G401 (cell line): ENCODE data around the gene KCNAB1. TPM values are rescaled to one million over a fixed set of nuclear protein-coding genes. Genes with fewer than 3 reads are reported as not detected.

ENCODE experiments used
- DNase-seq: peaks from one replicate; pipeline ENCODE4 v3.0.0-alpha.2; 2015; ENCODE audit warnings: low spot score
- in situ Hi-C: cut with HindIII; loops from 2 replicates; pipeline ENCODE4 v1.10.0; 2016; ENCODE audit warnings: low sequenced_read_pairs, mixed read lengths
- total RNA-seq: library from RNA; depleted of rRNA; stranded (reverse); fragments of >200 nt; shearing (Covaris generic); gene quantifications from 2 replicates; pipeline ENCODE4 v1.2.3, GENCODE V29; 2014

KCNAB1 gene
- total RNA-seq, 1 experiment from 2014 or later = 12.6 TPM

DNA sequence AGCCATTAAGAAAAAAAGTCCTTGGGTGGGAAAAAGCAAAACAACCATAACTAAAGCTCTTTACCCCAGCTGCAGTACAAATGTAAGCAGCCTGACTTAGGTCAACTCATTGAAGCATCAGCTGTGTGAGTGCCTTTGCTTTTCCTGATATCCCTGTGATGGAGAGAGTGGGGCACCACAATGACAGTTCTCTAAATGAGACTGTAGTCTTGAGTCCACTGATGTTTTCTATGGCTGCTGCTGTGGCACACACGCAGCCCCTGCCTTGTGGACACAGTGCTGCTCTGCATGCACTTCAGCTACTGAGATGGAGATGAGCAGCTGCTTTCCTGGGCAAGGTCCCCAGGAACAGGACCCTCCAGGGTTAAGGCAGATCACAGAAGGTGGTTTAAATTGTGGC, 173.2 kb downstream of the KCNAB1 start:
- peak; percentile 60 for DNase-seq
- in situ Hi-C loops = no loop called here

DNA sequence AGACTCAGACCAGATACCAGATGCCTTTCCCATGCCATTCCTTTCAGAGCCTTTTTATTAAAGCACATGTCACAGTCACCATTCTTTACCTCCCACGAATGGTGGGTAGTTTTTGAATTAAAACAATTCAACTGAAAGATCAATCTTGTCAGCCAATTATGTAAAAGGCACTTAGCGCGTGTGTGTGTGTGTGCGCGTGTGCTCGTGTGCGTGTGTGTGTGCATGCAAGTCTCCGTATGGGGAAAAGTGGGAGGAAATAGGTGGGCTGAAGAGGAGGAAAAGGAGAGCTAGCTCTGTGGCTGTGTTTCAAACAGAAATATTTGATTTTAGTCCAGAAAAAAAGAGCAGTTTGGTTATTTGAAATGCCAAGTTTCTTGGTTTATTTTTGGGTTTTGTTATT, 177.2 kb downstream of the KCNAB1 start:
- no peak for DNase-seq
- in situ Hi-C loops = no loop called here

DNA sequence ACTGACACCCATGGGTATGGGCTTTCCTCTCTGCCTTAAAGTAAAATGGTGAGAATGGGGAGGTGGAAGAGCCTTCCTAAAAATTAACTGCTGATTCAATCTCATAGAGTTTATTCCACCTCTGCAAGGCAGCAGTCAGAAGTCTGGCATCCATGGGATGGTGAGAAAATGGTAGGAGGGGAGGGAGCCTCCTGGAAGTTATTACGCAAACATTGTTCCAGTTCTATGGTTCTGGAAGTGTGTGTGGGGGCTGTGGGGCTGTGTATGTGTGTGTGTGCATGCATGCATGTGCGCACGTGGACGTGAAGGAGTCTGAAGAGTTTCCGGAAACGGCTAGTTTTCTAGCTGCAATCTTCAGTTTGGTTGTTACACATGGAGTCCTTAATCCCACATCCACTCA, 177.6 kb downstream of the KCNAB1 start:
- no peak for DNase-seq

DNA sequence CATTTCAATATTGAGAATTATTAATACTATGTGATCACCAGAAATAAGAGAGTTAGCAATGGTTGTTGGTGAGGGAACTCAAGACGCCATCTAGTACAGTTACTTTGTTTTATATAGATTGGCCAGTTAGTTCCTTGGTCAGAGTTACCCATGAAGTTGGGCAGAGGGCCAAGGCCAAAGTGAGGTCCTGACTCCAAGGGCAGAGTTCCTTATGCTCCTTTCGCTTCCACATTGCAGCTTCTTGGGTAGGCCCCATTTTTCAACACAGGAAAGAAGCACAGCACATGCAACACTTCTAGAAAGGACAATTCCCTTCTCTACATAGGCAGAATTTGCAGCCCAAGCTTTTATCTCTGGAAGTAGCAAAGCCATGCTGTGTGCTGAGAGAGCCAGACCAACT, 178.6 kb downstream of the KCNAB1 start:
- in situ Hi-C loops = no loop called here
- no peak for DNase-seq

More for the DNA sequence above, 177.6 kb downstream of the KCNAB1 start:
- in situ Hi-C loops = no loop called here

DNA sequence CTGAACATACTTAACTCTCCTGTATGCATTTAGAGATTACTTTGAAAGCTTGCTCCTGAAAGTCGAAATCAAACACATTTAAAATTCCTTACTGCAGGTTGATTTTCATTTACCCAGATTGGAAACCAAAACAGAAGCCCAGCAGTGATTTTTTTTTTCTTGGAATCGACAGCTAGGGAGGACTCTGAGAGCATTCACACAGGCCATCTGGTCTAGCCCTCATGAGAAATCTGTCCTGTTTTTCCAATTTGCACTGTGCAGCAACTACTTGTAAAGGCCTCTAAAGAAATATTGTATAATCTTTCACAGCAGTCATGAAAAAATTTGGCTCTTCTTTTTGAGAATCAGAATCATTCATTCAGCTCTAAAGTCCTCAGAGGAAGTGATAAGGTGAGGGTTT, 179.2 kb downstream of the KCNAB1 start:
- peak; percentile 92 for DNase-seq
- in situ Hi-C loops = no loop called here

DNA sequence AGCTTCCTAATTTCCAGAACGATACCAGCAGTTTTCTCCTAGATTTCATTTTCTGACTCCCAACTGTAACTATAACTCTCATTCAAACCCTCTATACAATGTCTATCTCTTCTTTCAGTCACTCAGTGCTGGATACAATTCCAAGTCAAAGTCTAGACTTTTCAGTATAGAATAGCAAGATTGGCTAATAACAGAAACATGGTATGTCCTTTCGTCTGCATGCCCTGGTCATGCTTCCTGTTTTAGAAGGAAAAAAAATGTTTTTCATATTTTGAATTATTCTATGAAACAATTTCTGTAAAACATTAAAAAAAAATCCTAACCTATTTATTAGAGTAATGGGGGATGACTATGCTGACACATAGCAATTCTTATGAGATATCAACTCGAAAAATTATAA, 180.0 kb downstream of the KCNAB1 start:
- DNase-seq = no peak
- in situ Hi-C loops = no loop called here

DNA sequence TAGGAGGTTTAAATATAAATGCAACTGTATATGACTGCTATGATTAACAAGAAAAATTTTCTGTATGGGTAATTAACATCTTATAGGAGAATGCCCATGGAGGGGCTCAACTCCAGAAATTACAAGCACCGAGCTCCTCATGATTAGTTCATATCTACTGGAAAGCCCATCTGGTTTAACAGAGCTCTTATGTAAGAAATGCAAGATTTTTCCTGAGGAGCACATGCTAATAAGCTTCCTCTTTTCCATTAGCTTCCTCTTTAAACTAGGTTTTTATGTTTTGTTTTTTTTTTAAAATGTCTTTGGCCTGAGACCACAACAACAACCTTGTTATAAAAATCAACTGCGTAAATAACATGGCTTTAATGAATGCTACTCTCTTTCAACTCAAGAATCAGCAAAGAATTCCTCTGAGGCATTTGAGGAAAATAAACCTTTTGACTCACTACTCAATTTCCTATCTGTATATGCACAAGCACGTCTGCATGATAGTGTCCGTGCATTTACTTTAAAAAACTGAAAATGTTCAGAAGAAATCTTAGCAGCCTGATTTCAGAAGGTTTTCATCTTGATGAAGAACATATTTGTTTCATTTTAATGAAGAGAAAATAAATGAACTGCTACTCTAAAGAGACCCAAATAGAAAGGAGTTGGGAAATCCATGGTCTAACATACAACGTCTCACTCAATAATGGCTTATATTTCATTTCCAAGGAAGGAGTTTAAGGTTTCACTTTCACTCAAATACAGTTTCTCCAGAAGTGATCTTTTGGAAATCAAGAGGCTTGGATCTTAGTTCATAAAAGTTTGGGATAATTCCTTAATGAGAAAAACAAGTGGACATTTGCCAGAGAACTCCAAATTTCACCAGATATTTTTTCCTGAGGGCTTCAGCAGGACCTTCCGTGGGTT, 180.8 kb downstream of the KCNAB1 start:
- in situ Hi-C loops = no loop called here
- DNase-seq = no peak

DNA sequence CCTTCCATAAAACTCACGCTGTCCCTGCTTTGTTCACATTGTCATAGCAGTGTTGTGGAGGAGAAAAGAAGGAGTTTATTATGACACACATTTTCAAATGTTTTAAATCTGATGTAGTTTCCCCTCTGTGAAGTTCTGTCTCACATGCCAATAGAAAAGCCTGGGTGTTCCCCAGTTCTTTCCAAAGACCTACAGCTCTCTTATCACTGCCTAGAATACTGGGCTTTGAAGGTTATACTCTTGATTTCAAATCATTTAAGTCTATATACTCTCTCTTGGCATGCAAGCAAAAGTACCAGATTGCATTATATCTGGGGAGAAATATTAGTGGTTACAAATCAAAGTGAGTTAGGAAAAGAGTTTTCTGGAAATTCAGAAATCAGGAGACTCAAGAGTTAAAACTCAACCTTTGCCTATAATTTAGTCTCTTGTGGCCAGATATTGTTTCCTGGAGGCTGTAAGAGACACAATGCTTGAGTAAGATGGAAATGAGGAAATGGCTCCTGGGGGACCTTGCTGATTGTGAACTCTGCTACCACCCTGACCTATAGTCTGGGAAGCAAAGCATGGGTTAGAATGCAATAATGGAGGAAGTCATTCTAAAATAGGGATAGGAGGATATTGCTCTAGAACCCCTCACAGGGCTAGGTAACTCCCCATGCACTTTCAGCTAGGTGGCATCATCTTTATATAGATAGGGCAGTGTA, 182.8 kb downstream of the KCNAB1 start:
- in situ Hi-C loops = no loop called here
- DNase-seq = no peak

DNA sequence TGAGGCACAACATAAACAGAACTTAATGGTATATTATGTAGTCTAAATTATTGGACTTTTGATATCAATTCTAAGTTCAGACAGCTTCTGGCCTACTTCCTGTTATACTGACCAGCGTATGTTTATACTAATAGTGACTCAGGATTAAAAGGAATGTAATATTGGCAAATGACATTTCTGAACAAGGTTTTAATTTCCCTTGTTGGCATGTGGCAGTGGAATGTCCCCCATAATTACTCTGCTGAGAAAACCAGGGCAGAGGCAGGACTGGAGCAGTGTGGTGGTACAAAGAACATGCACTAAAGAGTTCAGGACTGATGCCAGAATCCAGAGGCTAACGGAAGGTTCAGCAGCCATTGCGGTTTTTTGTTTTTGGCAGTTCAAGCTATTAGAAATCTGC, 184.0 kb downstream of the KCNAB1 start:
- in situ Hi-C loops = no loop called here
- no peak for DNase-seq

DNA sequence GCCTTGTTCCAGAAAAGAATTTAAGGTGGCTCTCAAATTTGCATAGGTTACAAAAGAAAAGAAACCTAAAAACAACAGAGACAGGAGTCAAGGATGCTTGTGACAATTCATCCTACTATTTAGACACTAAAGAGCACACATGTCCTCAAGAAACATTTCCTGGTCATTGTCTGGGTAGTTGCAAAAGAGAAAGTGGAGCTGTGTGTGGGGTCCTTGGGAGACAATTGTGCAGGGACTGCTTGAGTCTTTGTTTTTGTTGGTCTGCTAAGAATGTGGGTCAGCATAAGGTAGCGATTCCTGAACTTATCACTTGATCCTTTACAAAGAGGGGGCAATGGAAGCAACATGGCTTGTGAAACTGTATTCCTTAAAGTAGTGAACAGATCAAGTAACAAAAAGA, 185.3 kb downstream of the KCNAB1 start:
- DNase-seq = no peak
- in situ Hi-C loops = no loop called here

DNA sequence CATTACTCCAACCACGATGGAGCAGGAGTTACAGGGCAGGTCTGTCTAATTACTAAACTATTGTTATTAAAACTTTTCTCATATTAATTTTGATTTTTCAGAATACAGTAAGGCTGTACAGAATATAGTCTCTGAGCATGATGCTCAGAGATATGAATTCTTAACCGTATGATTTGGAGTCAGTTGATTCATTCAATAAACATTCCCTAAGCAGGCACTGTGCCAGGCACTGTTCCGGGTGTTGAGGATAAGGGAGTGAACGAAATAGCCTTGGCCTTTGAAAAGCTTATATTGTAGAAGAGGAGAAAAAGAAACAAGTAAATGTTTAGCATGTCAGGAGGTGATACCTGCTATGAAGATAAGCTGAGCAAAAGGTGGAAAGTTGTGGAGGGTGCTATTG, 187.3 kb downstream of the KCNAB1 start:
- in situ Hi-C loops = no loop called here
- DNase-seq = no peak

DNA sequence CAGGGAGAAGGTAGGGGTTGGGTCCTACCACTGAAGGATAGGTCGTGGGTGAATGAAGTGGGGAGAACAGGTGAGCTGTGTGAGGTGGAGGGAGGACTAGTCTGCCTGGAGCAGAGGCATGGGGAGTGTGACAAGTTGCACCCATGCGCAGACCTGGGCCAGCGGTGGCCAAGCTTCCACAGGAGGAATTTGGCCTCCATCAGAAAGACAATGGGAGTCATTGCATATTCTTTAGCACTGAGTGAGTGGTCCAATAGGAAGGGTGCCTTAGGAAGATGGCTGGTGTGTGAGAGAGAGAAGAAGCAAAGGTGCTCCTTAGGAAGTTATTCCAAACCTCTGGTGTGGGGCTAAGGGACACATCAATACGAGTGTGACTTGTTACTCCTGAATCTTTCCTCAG, 191.1 kb downstream of the KCNAB1 start:
- in situ Hi-C loops = no loop called here
- no peak for DNase-seq

DNA sequence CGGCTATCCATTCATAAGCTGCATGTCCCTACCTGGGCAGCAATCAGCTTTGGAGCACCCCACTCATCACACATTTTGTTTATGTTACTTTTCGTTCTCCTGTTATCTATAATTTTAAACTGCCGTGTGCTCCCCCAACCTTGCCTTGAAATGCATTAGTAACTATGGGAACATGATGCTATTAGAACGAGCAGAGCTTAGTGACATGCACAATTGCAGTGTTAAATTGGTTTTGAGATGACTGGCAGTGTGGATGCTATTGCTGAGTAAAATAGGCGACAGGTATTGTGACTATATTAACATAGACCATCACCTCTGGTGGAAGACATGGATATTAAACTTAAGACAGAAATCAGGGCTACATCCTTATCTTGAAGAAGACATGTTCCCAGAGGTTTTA, 191.6 kb downstream of the KCNAB1 start:
- in situ Hi-C loops = no loop called here
- DNase-seq = no peak

DNA sequence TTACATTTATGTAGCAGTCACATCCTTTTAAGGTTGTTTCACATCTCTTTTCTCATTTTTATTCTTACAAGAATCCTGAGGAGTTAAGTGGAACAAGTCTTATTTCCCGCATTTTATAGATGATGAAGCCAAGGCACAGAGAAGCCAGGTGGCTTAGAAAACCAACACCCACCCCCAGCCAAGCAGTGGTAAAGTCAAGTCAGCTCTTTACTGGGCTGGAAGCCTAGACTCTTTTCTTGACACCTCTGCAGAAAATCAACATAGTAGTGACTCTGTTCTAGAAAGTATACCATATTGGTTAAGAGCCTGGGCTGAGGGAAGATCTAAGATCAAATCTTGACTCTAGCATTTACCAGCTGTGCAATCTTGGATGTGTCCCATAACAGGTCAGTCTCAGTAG, 195.7 kb downstream of the KCNAB1 start:
- no peak for DNase-seq
- in situ Hi-C loops = no loop called here

DNA sequence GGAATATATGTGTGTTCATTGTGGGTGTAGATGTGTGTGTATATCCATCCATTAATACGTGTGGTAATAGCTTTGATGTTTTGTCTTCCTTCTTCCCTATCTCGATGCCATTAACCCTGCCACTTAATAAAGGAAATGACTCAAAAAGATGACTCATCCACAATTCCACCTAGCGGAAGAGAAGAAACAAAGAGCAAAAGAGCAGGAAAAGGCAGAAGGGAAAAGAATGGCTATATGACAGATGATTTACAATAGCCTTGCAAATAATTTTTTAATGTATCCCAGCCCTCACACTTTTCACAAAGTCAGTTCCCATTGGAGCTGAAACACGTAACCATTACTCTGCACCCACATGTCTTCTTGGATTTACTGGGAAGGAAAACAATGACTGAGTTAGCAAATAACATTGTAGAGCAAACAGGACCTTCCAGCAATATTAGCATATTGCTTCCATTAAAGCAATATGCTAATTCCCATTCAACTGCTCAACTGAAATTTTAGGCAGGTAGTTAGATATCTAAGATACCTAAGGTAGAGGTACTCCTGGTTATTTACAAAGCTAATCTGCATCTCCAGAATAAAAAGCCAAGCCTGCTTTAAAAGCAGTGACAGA, 197.2 kb downstream of the KCNAB1 start:
- DNase-seq = no peak
- in situ Hi-C loops = no loop called here

DNA sequence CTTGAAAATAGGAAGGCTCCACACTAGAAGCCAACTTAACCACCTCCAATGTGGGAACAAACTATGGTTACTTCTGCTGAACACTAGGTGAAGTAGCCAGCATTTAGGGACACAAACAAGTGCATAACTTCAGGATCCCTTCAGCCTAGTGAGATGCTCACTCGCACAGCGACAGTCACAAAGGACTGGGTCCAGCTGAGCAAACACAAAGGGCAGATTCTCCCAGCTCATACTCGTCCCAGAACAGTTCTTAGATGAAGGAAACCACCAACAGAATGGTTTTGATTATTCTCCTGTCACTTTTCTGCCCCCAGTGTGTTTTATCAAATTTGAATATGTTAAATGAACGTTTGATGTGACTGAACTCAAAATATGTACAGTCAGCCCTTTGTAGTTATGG, 201.6 kb downstream of the KCNAB1 start:
- DNase-seq = no peak
- in situ Hi-C loops = no loop called here

DNA sequence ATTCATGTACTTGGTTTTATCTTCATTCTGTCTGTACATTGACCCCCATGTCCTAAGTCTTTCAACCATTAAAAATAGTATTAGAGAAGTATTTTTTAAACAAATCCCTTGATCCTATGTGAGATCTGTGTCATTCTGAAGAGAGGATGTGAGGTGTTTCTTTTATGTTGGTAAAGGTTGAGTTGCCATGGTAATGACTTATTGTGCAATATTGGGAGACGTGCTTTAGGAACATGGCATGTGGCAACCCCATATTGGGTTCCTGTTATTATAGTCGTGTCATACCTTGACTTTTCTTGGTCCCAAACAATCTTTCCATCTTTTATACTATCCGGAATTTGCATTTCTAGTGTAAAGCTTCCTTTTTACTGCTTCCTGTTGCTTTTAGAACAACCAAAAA, 203.1 kb downstream of the KCNAB1 start:
- DNase-seq = no peak
- in situ Hi-C loops = no loop called here

DNA sequence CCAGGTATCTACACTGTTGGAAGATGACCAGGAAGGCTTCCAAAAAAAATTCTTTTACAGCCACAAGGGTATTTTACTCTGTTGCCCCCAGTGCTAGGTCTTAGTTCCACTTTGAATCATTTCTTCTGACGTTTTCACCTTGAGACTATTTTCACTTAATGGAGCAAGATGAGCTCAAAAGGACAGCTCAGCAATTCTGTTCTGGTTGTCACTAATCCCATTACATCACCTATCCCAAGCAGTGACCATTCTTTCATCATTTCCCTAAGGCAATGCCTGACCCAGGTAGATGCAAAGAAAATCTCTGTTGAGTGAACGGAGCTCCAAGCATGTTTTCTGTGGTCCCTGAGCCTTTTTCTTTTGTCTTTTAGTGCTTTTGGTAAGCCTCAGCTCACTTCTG, 210.0 kb downstream of the KCNAB1 start:
- no peak for DNase-seq
- in situ Hi-C loops = no loop called here

DNA sequence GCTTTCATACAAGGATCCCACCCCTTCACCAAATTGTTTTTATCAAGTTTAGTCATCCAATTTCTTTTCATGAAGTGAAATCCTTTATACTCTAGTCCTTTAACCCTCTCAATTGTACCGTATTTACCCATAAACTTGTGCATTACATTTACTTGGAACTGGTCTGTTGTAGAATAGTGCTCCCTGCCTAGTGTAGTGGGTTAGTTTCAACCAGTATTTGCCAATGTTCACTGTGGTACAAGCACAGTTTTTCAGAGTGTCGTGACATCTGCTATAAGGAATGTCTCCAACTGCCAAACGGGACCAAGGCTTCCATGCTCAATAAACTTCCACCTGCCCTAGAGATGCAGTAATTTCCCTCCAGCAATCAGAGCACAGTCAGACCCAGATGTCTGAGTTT, 211.9 kb downstream of the KCNAB1 start:
- DNase-seq = peak; percentile 21
- in situ Hi-C loops = no loop called here

DNA sequence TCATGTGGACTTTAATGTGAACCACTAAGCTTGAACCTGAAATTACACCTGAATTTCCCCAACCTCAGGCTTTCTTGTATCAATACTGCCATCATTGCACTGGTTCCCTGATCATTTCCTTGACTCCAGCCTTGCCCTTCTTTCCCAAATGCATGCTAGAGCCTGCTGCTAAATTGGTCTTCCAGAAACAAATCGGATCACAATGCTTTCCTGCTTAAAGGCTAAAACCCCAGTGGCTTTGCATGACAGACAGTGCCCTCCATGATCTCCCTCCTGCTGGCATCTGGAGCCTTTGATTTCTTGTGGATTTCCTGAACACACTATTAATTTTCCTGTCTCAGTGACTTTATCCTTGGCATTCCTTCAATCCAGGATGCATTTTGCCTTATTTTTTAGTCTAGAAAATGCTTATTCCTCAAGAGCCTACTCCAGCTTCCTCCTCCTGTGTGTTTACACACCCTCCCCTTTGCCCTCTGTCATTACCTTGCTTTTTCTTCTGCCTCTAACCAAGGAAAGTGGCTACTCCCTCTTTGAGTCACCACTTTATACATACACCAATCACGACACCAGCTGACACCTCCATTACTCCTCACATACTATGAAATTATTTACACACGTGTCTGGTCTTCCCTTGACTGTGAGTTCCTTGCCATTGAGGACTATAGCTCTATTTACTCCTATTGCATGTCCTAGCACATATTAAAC, 214.6 kb downstream of the KCNAB1 start:
- no peak for DNase-seq
- in situ Hi-C loops = no loop called here
